Measurements from ENCODE around the gene PLK5. TPM values are rescaled to one million over a fixed set of nuclear protein-coding genes. Genes with fewer than 3 reads are reported as not detected.
A peak's percentile ranks its signal among the peaks of the same experiment; 100 is the strongest.

PLK5 gene
- total RNA-seq, 1 experiment from 2014 or later: 0.57 TPM

- Histone ChIP-seq H4K5ac (ENCODE audit: insufficient read length, low read depth, low read length) (no peak overlapping the region), H2AK5ac (ENCODE audit: insufficient read length, low read length) (no peak overlapping the region), H4K20me1 (ENCODE audit: control insufficient read depth, insufficient read depth, insufficient read length) (no peaks in the 10 kb centered on the region), H3K79me1 (ENCODE audit: insufficient read depth, low read depth, low read length, poor library complexity, severe bottlenecking) (no peaks in the 10 kb centered on the region), H2AFZ (ENCODE audit: low read length) (no peak overlapping the region), H3K4me2 (ENCODE audit: insufficient read depth, insufficient read length, low read length) (peak overlapping the region; percentile 22), H2BK120ac (ENCODE audit: low read depth, low read length, poor library complexity, severe bottlenecking) (no peak overlapping the region), H3K4me1 (ENCODE audit: insufficient read depth, low read length) (no peaks in the 10 kb centered on the region), H3K79me2 (ENCODE audit: insufficient read depth, low read length) (no peaks in the 10 kb centered on the region), H2BK12ac (ENCODE audit: insufficient read length, low read depth, low read length) (no peak overlapping the region), H2BK20ac (ENCODE audit: low read depth, low read length, poor library complexity, severe bottlenecking) (no peak overlapping the region), H3K9ac (ENCODE audit: extremely low read depth, insufficient read length, low read length) (no peak overlapping the region), H3K9me3 (ENCODE audit: control insufficient read depth, low read depth, low read length) (no peaks in the 10 kb centered on the region), H3K18ac (ENCODE audit: insufficient read length, low read depth, low read length) (no peak overlapping the region), H3K14ac (ENCODE audit: insufficient read depth, low read length) (no peak overlapping the region; the same call in 1 of the 2 replicates), H3K27me3 (ENCODE audit: insufficient read depth, low read length) (peaks cover 3% of the 10 kb centered on the region; the same call in 1 of the 2 replicates), H3K23me2 (ENCODE audit: insufficient read length, low read depth, low read length, poor library complexity, severe bottlenecking) (peaks cover 9% of the 10 kb centered on the region), H3K27ac (ENCODE audit: insufficient read length, low read depth, low read length) (no peak overlapping the region), H3K23ac (ENCODE audit: insufficient read length, low read depth, low read length) (no peak overlapping the region), H4K91ac (ENCODE audit: insufficient read length, low read depth, low read length) (no peak overlapping the region), H2BK15ac (ENCODE audit: low read depth, low read length) (no peak overlapping the region), H3T11ph (ENCODE audit: low read length) (no peak overlapping the region), H4K8ac (replicated peaks; ENCODE audit: insufficient read length, low read depth, low read length) (no peak overlapping the region), H3K4ac (ENCODE audit: low read depth, low read length) (no peak overlapping the region), H2BK5ac (ENCODE audit: insufficient read length, low read length) (no peak overlapping the region), H3K56ac (ENCODE audit: insufficient read length, low read depth, low read length) (no peak overlapping the region)
- Mint-ChIP-seq H3K4me3 (peak overlapping the region; percentile 76 to 81), H3K27ac (no peak overlapping the region), H3K36me3 (ENCODE audit: insufficient read depth in 1 of 3, low read depth in 3 of 3) (no peaks in the 10 kb centered on the region; a peak in 1 of 7 replicates), H3K4me1 (peaks cover 4 to 13% of the 10 kb centered on the region in 2 experiments), H3K9me3 (no peaks in the 10 kb centered on the region; a peak in 1 of 5 replicates), H3K27me3 (ENCODE audit: low read depth) (peaks cover 33% of the 10 kb centered on the region)
- TF ChIP-seq CTCF (conservative IDR thresholded peaks at IDR 0.05): no peak
- no peak for DNase-seq
- WGBS (ENCODE audit: extremely low coverage, insufficient read length, low lambda C conversion rate): no CpG with 5 or more reads among the region's 37 CpGs
Measured at GRCh38 chr19:1489463-1490310, 34.2 kb upstream of the PLK5 start.
